ENCODE data around the gene TFDP1.

The TFDP1 gene

GRCh38 chr13:113652404-113653263 lies 68.1 kb downstream of the TFDP1 start:
- no peak for DNase-seq

GRCh38 chr13:113653264-113654174 lies 69.0 kb downstream of the TFDP1 start:
- DNase-seq, result no peak

- DNase-seq, result no peak
Measured at GRCh38 chr13:113654175-113654560, 69.6 kb downstream of the TFDP1 start.

- DNase-seq, result no peak
Measured at GRCh38 chr13:113654591-113655345, 70.2 kb downstream of the TFDP1 start.

- no peak for DNase-seq
Measured at GRCh38 chr13:113655346-113656002, 70.9 kb downstream of the TFDP1 start.

- no peak for DNase-seq
Measured at GRCh38 chr13:113656003-113656588, 71.5 kb downstream of the TFDP1 start.

- DNase-seq, result no peak
Measured at GRCh38 chr13:113656831-113657671, 72.5 kb downstream of the TFDP1 start.

GRCh38 chr13:113657851-113658741 lies 73.5 kb downstream of the TFDP1 start, which contains the start of gene ATP4B:
Gene ATP4B (minus strand): TSS chr13:113658198. CDS start chr13:113658144, 54 bp downstream.
- no peak for DNase-seq

- no peak for DNase-seq
Measured at GRCh38 chr13:113658836-113659235, 74.3 kb downstream of the TFDP1 start.

- no peak for DNase-seq
Measured at GRCh38 chr13:113659337-113659736, 74.8 kb downstream of the TFDP1 start.

- no peak for DNase-seq
Measured at GRCh38 chr13:113660066-113660465, 75.5 kb downstream of the TFDP1 start.

- DNase-seq, result no peak
Measured at GRCh38 chr13:113661509-113661908, 77.0 kb downstream of the TFDP1 start.

GRCh38 chr13:113663934-113664333 lies 79.4 kb downstream of the TFDP1 start:
- no peak for DNase-seq

GRCh38 chr13:113664751-113665596 lies 80.4 kb downstream of the TFDP1 start:
- peak in 1 of 4 experiments; percentile 17 for DNase-seq

GRCh38 chr13:113665597-113666328 lies 81.2 kb downstream of the TFDP1 start:
- DNase-seq, result peak in 1 of 4 experiments; percentile 24

- DNase-seq, result peak in 1 of 4 experiments; percentile 26
Measured at GRCh38 chr13:113666329-113666670, 81.7 kb downstream of the TFDP1 start.

- peak in 1 of 4 experiments; percentile 19 for DNase-seq
Measured at GRCh38 chr13:113666951-113667701, 82.6 kb downstream of the TFDP1 start, which contains the start of gene GRK1. Gene GRK1 (plus strand): TSS chr13:113667219. CDS start chr13:113667387, 168 bp downstream.
